Esophagus muscularis mucosa (tissue), 4 donors: Measurements from ENCODE around the gene PEX3. TPM values are rescaled to one million over a fixed set of nuclear protein-coding genes. Genes with fewer than 3 reads are reported as not detected.

ENCODE experiments used
- DNase-seq: peaks from one replicate; pipeline ENCODE4 v3.0.0-alpha.2; 2017; ENCODE audit errors: extremely low spot score
- H3K27ac ChIP-seq, 4 donors: fragments of 200-600 bp; sonication (generic); replicated peaks in 1 of 4; 1 replicate in 3 of 4; 2 replicates in 1 of 4; pipeline ENCODE4 v1.5.1; 2016 to 2019; ENCODE audit warnings: mild to moderate bottlenecking in 1 of 4
- H3K27me3 ChIP-seq, 4 donors: fragments of 200-600 bp; sonication (generic); one replicate each; pipeline versions ENCODE4 v1.5.1 to v1.6.0; 2016 to 2019
- H3K36me3 ChIP-seq, 4 donors: fragments of 200-600 bp; sonication (generic); one replicate each; pipeline ENCODE4 v1.5.1; 2016 to 2019
- H3K4me1 ChIP-seq, 4 donors: fragments of 200-600 bp; sonication (generic); one replicate each; pipeline ENCODE4 v1.5.1; 2016 to 2019
- H3K4me3 ChIP-seq, 4 donors: fragments of 200-600 bp; sonication (generic); 1 replicate in 2 of 4; 2 replicates in 2 of 4; pipeline ENCODE4 v1.5.1; 2016 to 2019; ENCODE audit warnings: mild to moderate bottlenecking in 4 of 4, moderate library complexity in 1 of 4
- H3K9me3 ChIP-seq, 4 donors: fragments of 200-600 bp; sonication (generic); 1 replicate in 3 of 4; 2 replicates in 1 of 4; pipeline ENCODE4 v1.5.1; 2016 to 2019
- EP300 ChIP-seq: sonication (generic); formaldehyde crosslinking; IDR thresholded peaks from one replicate; pipeline ENCODE4 v1.6.1; 2017; ENCODE audit warnings: antibody characterized with exemption
- POLR2A ChIP-seq: fragments of 450-650 bp; IDR thresholded peaks from one replicate; pipeline ENCODE4 v1.6.1; 2017; ENCODE audit warnings: antibody characterized with exemption, moderate library complexity, mild to moderate bottlenecking, low read depth
- POLR2AphosphoS5 ChIP-seq, 2 donors: sonication (generic); formaldehyde crosslinking; IDR thresholded peaks; one replicate each; pipeline ENCODE4 v1.6.1; 2017; ENCODE audit warnings: antibody characterized with exemption in 2 of 2
- WGBS: methylation state at CpG from one replicate; pipeline ENCODE4 v1.1.5; 2018; 5-methylcytosine and 5-hydroxymethylcytosine counted together
- intact Hi-C: fragments of 100-400 bp; cut with DNase I; formaldehyde crosslinking; loops from one replicate; pipeline ENCODE4 v1.15.1; 2023
- total RNA-seq, 4 donors: library from RNA; depleted of rRNA; stranded (reverse); fragments of >200 nt; gene quantifications; one replicate each; pipeline versions ENCODE4 v1.1.0 to v1.2.1, GENCODE V29; 2016
- TF ChIP-seq, protein P1 (sequence below), 3 experiments: fragments of 200-600 bp in 2 of 3; fragments of 450-650 bp in 1 of 3; sonication (generic) in 2 of 3; IDR thresholded peaks; one replicate each; pipeline ENCODE4 v1.5.1; 2017 to 2019; ENCODE audit warnings: antibody characterized with exemption in 3 of 3, mild to moderate bottlenecking in 2 of 3, moderate library complexity in 1 of 3

The PEX3 gene
- total RNA-seq, 4 donors from 2014 or later: 15.1 to 24.1 (median 19.7) TPM

DNA sequence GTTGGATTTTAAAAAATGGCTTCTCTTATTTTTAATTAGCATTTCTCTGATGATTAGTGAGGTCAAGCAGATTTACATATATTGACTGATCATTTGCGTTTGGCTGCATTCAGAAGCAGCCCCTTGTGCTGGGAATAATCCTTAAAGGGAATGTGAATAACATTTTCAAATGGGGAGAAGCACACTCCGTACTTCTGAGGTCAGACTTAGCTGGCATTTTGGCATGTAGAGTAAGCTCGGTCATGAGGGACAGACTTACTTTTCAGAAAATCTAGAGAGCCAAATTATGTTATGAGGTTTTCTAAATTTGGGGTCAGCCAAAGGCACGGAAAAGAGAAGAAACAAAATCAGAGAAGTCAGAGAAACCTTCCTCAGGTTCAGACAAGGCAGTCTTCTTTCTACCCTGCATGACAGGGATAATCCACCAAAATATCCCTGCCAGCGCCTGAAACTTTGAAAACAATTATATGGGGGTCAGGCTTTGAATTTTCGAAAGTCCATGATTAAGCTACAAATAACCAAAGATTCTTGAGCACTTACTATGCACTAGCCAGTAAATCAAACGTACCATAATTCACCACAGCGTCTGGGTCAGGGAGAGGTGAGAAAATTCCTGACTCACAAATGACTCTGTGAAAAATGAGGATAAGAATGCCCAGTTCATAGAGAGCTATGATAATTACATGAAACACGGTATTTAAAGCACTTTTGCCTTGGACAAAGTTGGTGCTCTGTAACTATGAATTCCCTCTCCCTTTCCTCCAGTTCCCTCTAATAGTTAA lies 45.0 kb upstream of the PEX3 start:
- 80% methylated on average over 9 of the region's 9 CpGs for WGBS
- H3K4me3 ChIP-seq: no peak overlapping the region
- TF ChIP-seq EP300 (no peak), POLR2AphosphoS5 (IDR thresholded peaks at IDR 0.05) (no peak), POLR2A (no peak)
- TF ChIP-seq, protein P1, sequence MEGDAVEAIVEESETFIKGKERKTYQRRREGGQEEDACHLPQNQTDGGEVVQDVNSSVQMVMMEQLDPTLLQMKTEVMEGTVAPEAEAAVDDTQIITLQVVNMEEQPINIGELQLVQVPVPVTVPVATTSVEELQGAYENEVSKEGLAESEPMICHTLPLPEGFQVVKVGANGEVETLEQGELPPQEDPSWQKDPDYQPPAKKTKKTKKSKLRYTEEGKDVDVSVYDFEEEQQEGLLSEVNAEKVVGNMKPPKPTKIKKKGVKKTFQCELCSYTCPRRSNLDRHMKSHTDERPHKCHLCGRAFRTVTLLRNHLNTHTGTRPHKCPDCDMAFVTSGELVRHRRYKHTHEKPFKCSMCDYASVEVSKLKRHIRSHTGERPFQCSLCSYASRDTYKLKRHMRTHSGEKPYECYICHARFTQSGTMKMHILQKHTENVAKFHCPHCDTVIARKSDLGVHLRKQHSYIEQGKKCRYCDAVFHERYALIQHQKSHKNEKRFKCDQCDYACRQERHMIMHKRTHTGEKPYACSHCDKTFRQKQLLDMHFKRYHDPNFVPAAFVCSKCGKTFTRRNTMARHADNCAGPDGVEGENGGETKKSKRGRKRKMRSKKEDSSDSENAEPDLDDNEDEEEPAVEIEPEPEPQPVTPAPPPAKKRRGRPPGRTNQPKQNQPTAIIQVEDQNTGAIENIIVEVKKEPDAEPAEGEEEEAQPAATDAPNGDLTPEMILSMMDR (IDR thresholded peaks at IDR 0.05): no peak
- no peaks in the 10 kb centered on the region for H3K27me3 ChIP-seq
- DNase-seq: no peak
- no peaks in the 10 kb centered on the region for H3K36me3 ChIP-seq
- H3K4me1 ChIP-seq: peaks cover 0 to under 1% (median 0%) of the 10 kb centered on the region in 4 donors
- no peak overlapping the region for H3K27ac ChIP-seq
- H3K9me3 ChIP-seq: no peaks in the 10 kb centered on the region
- intact Hi-C loops: no loop called here

DNA sequence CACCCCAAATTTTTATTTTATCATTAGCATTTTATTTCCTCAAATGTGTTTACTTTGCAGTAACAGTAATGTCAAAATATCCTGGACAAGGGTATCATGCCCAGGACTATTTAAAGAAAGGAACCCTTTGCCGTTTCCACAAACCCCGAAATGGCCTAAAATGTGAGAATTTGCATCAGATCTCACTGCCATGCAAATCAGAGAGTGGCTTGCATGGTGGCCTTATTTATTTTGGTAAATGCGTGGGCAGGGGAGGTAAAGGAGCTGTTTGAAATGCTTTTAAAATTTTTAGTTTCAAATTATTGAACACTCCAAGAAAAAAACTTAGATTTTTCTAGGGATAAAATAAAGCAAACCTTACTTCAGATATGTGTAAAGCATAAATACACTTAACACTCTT lies 43.9 kb upstream of the PEX3 start:
- 93% methylated on average over 3 of the region's 3 CpGs for WGBS
- intact Hi-C loops: no loop called here
- no peaks in the 10 kb centered on the region for H3K4me1 ChIP-seq
- no peak for TF ChIP-seq POLR2AphosphoS5 (IDR thresholded peaks at IDR 0.05)
- TF ChIP-seq, protein P1 (IDR thresholded peaks at IDR 0.05): no peak
- TF ChIP-seq EP300: no peak
- no peak for TF ChIP-seq POLR2A
- H3K27ac ChIP-seq: no peak overlapping the region
- H3K4me3 ChIP-seq: no peak overlapping the region
- no peaks in the 10 kb centered on the region for H3K27me3 ChIP-seq
- H3K9me3 ChIP-seq: no peaks in the 10 kb centered on the region
- no peak for DNase-seq
- no peaks in the 10 kb centered on the region for H3K36me3 ChIP-seq

DNA sequence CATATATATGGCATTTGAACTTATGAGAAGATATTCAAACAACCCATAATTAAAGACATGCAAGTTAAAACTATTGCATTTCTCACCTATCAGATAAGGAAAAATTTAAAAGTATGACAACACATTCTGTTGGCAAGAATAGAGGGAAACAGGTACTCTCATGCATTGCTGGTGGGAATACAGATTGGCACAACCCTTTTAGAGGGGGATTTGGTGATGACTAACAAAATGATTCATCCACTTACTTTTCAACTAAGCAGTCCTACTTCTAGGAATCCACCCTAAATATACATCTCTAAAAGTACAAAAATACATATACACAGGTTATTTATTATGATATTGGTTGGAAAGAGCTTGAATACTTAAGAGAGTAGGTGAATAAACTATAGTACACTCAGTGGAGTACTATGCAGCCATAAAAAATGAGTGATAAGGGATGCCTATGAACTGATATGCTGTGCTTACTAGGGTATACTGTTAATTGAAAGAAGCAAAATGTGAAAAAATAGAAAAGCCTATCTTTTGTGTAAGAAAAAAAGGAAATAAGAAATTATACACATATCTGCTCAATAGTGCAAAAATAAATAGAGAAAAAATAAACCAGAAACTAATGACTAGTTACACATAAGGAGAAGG lies 42.3 kb upstream of the PEX3 start:
- H3K9me3 ChIP-seq: no peaks in the 10 kb centered on the region
- H3K27me3 ChIP-seq: no peaks in the 10 kb centered on the region
- intact Hi-C loops: no loop called here
- no peak for DNase-seq
- H3K4me3 ChIP-seq: no peak overlapping the region
- no peaks in the 10 kb centered on the region for H3K36me3 ChIP-seq
- no peaks in the 10 kb centered on the region for H3K4me1 ChIP-seq
- no peak overlapping the region for H3K27ac ChIP-seq
- no peak for TF ChIP-seq EP300

DNA sequence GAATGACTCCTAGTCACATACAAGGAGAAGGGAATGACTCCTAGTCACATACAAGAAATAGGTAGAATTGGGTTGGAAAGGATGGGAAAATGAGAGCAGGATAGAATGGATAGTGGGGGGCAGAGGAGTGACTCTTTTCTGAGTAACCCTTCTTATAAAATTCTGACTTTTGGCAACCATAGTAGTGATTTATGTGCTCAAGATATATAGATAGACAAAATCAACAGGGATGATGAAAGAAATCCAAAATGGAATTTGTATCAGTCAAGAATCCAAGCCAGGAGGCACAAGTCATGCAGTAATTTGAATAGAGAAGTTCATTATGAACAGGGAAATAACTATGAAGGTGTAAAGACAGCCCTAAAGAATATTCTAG lies 41.8 kb upstream of the PEX3 start:
- no peak for DNase-seq
- intact Hi-C loops: no loop called here
- H3K36me3 ChIP-seq: no peaks in the 10 kb centered on the region
- no peak overlapping the region for H3K4me3 ChIP-seq
- no peaks in the 10 kb centered on the region for H3K27me3 ChIP-seq
- TF ChIP-seq, protein P1 (IDR thresholded peaks at IDR 0.05): no peak
- TF ChIP-seq POLR2AphosphoS5 (IDR thresholded peaks at IDR 0.05) (no peak), EP300 (no peak), POLR2A (no peak)
- no peaks in the 10 kb centered on the region for H3K9me3 ChIP-seq
- no peaks in the 10 kb centered on the region for H3K4me1 ChIP-seq
- no peak overlapping the region for H3K27ac ChIP-seq

DNA sequence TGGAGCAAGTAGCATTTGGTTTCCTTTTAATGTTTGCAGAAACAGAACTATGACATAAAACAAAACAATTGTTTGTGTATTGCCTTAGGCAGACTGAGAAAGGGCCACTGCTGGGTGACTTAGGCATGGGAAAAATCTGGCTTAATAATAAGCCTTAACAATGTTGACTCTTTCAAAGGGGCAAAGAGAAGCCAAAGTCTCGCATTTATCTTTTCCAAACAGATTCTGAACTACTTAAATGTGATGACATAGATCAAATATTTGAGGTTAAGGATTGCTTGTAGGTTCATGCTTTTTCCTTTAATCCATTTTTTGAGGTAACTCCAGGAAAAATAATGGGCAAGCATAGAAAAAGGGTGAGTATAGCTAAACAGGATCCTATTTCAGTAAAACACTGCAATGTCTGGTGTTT lies 39.7 kb upstream of the PEX3 start:
- intact Hi-C loops: no loop called here
- 88% methylated on average over 1 of the region's 1 CpG for WGBS

More for the DNA sequence above, 39.7 kb upstream of the PEX3 start:
- Histone ChIP-seq H3K4me1 (no peaks in the 10 kb centered on the region), H3K27me3 (no peaks in the 10 kb centered on the region), H3K4me3 (no peak overlapping the region), H3K36me3 (no peaks in the 10 kb centered on the region), H3K9me3 (no peaks in the 10 kb centered on the region), H3K27ac (no peak overlapping the region)
- TF ChIP-seq POLR2A: no peak
- TF ChIP-seq EP300: no peak
- no peak for TF ChIP-seq POLR2AphosphoS5 (IDR thresholded peaks at IDR 0.05)
- TF ChIP-seq, protein P1 (IDR thresholded peaks at IDR 0.05): no peak
- DNase-seq: no peak
